ENCODE results near the gene PLIN1. TPM values are rescaled to one million over a fixed set of nuclear protein-coding genes. Genes with fewer than 3 reads are reported as not detected.

PLIN1 gene
- polyA plus RNA-seq, 1 donor (not counting 4 experiments of a cell fraction or from before 2014, with no cell fraction given), result 0.30 TPM

GRCh38 chr15:89628806-89629715, 50.1 kb downstream of the PLIN1 start:
- TF ChIP-seq EZH2 (IDR thresholded peaks at IDR 0.05; ENCODE audit: low read length) (no peak), CTCF (optimal IDR thresholded peaks at IDR 0.05 in 1 of 3, IDR thresholded peaks at IDR 0.05 in 1 of 3, conservative IDR thresholded peaks at IDR 0.05 in 1 of 3; ENCODE audit: extremely low read depth in 1 of 3, insufficient read depth in 2 of 3, low read length in 3 of 3) (no peak)
- FAIRE-seq, result no peak
- H3K4me1 ChIP-seq (ENCODE audit: control insufficient read depth, extremely low read depth, insufficient read depth, low read length), result no peaks in the 10 kb centered on the region
- no peak overlapping the region for H3K27ac ChIP-seq (ENCODE audit: control insufficient read depth, insufficient read depth, low read length)
- H3K4me2 ChIP-seq (ENCODE audit: control insufficient read depth, extremely low read depth, insufficient read depth, low read depth, low read length), result no peak overlapping the region
- H3K4me3 ChIP-seq (ENCODE audit: control insufficient read depth in 2 of 3, extremely low read depth in 1 of 3, insufficient read depth in 2 of 3, low read depth in 1 of 3, low read length in 3 of 3), result no peak overlapping the region
- H3K9ac ChIP-seq (ENCODE audit: control insufficient read depth, extremely low read depth, insufficient read depth, low read length), result no peak overlapping the region
- H3K36me3 ChIP-seq (ENCODE audit: control insufficient read depth in 2 of 2, extremely low read depth in 1 of 2, insufficient read depth in 2 of 2, low read length in 2 of 2), result peaks cover 22 to 37% of the 10 kb centered on the region in 2 experiments
- no peaks in the 10 kb centered on the region for H3K27me3 ChIP-seq (ENCODE audit: control insufficient read depth, extremely low read depth, insufficient read depth, low read length)
- dilution Hi-C loops (cut with MboI; ENCODE audit: extremely low pct_ligation_motif_present, low sequenced_read_pairs), result no loop called here
- no peaks in the 10 kb centered on the region for H3K9me3 ChIP-seq (ENCODE audit: control insufficient read depth, low read depth, low read length)
- DNase-seq (ENCODE audit: low read depth, low spot score), result no peak
- no peak overlapping the region for H2AFZ ChIP-seq (ENCODE audit: control insufficient read depth, low read length)
- H3K79me2 ChIP-seq (ENCODE audit: control insufficient read depth, insufficient read depth, low read length), result no peaks in the 10 kb centered on the region
- H3K9me1 ChIP-seq (ENCODE audit: control insufficient read depth, extremely low read depth, insufficient read depth, low read length), result no peaks in the 10 kb centered on the region
- no peaks in the 10 kb centered on the region for H4K20me1 ChIP-seq (ENCODE audit: control insufficient read depth, extremely low read depth, insufficient read depth, low read length)

- TF ChIP-seq EZH2 (IDR thresholded peaks at IDR 0.05; ENCODE audit: low read length), result no peak
- Histone ChIP-seq H3K4me3 (ENCODE audit: control insufficient read depth in 2 of 3, extremely low read depth in 1 of 3, insufficient read depth in 2 of 3, low read depth in 1 of 3, low read length in 3 of 3) (no peak overlapping the region), H3K4me1 (ENCODE audit: control insufficient read depth, extremely low read depth, insufficient read depth, low read length) (no peaks in the 10 kb centered on the region), H3K27ac (ENCODE audit: control insufficient read depth, insufficient read depth, low read length) (no peak overlapping the region), H3K36me3 (ENCODE audit: control insufficient read depth in 2 of 2, extremely low read depth in 1 of 2, insufficient read depth in 2 of 2, low read length in 2 of 2) (peaks cover 23 to 43% of the 10 kb centered on the region in 2 experiments), H3K9me3 (ENCODE audit: control insufficient read depth, low read depth, low read length) (no peaks in the 10 kb centered on the region), H4K20me1 (ENCODE audit: control insufficient read depth, extremely low read depth, insufficient read depth, low read length) (no peaks in the 10 kb centered on the region), H3K27me3 (ENCODE audit: control insufficient read depth, extremely low read depth, insufficient read depth, low read length) (no peaks in the 10 kb centered on the region), H3K79me2 (ENCODE audit: control insufficient read depth, insufficient read depth, low read length) (no peaks in the 10 kb centered on the region), H3K9me1 (ENCODE audit: control insufficient read depth, extremely low read depth, insufficient read depth, low read length) (no peaks in the 10 kb centered on the region), H2AFZ (ENCODE audit: control insufficient read depth, low read length) (no peak overlapping the region), H3K9ac (ENCODE audit: control insufficient read depth, extremely low read depth, insufficient read depth, low read length) (no peak overlapping the region), H3K4me2 (ENCODE audit: control insufficient read depth, extremely low read depth, insufficient read depth, low read depth, low read length) (no peak overlapping the region)
- dilution Hi-C loops (cut with MboI; ENCODE audit: extremely low pct_ligation_motif_present, low sequenced_read_pairs), result no loop called here
- FAIRE-seq (no peak), DNase-seq (ENCODE audit: low read depth, low spot score) (no peak)
Measured at GRCh38 chr15:89628301-89628700, 50.9 kb downstream of the PLIN1 start.
